OCI-LY7 (cell line): Measurements from ENCODE around the gene IFNGR1.

ENCODE experiments used
- CTCF ChIP-seq: fragments of 200-600 bp; sonication (generic); conservative IDR thresholded peaks from 2 replicates; pipeline ENCODE4 v1.5.1; 2014; ENCODE audit warnings: mild to moderate bottlenecking, antibody characterized with exemption, low read length, moderate library complexity, mixed read lengths
- EZH2phosphoT487 ChIP-seq: fragments of 200-600 bp; sonication (generic); IDR thresholded peaks from 2 replicates; pipeline ENCODE4 v1.6.1; 2018; ENCODE audit warnings: low read depth, borderline replicate concordance, mild to moderate bottlenecking, mixed run types, antibody characterized with exemption, low read length, moderate library complexity, mixed read lengths

- no peak for TF ChIP-seq CTCF
- no peak for TF ChIP-seq EZH2phosphoT487
Measured at GRCh38 chr6:137261761-137262160, 42.6 kb upstream of the IFNGR1 start.
